Pancreas (tissue), 10 donors: ENCODE results near the gene NUBPL. TPM values are rescaled to one million over a fixed set of nuclear protein-coding genes. Genes with fewer than 3 reads are reported as not detected.

ENCODE experiments used
- ATAC-seq, 4 donors: fragments of 200-7000 bp; cut with Tn5 transposase; one replicate each; pipeline versions ENCODE4 v1.8.0 to v1.9.1; 2020; ENCODE audit warnings: mild to moderate bottlenecking in 4 of 4, moderate library complexity in 4 of 4
- DNase-seq, 6 donors: peaks; one replicate each; pipeline ENCODE4 v3.0.0-alpha.2; 2020
- FAIRE-seq: peaks from 2 replicates; lab custom pipeline; 2012; peaks lifted over from hg19 to GRCh38; lab: Jason Lieb, UNC
- H3K27ac ChIP-seq, 4 donors: fragments of 200-600 bp; sonication (generic); 1 replicate in 3 of 4; 2 replicates in 1 of 4; pipeline versions ENCODE4 v1.5.0 to v1.8.0; 2020
- H3K27me3 ChIP-seq, 4 donors: fragments of 200-600 bp; one replicate each; pipeline ENCODE4 v1.8.0; 2021
- H3K36me3 ChIP-seq, 3 donors: fragments of 200-600 bp; sonication (generic) in 1 of 3; one replicate each; pipeline versions ENCODE4 v1.5.0 to v1.8.0; 2020 to 2021
- H3K4me1 ChIP-seq, 3 donors: fragments of 200-600 bp; one replicate each; pipeline ENCODE4 v1.8.0; 2021
- H3K4me3 ChIP-seq, 4 donors: fragments of 200-600 bp; sonication (generic) in 2 of 4; one replicate each; pipeline versions ENCODE4 v1.5.0 to v1.8.0; 2020 to 2021
- H3K9me3 ChIP-seq, 4 donors: fragments of 200-600 bp; one replicate each; pipeline ENCODE4 v1.8.0; 2021
- WGBS, 2 donors: extraction: QIAGEN DNeasy Blood & Tissue Kit; methylation state at CpG; one replicate each; pipeline ENCODE4 v1.1.7; 2013; 5-methylcytosine and 5-hydroxymethylcytosine counted together
- intact Hi-C, 3 donors: fragments of 100-400 bp; cut with DNase I; formaldehyde crosslinking; loops; one replicate each; pipeline versions ENCODE4 v1.11.1 to v1.14.2; 2022
- polyA plus RNA-seq, 2 donors: library from polyadenylated mRNA; stranded (reverse); fragments of 200-250 nt; gene quantifications; one replicate each; pipeline ENCODE4 v1.2.3, GENCODE V29; 2013
- total RNA-seq, 6 donors: library from RNA; stranded (reverse); fragmentation: NEBNext Ultra II Directional in 4 of 6; extraction: Animal tissue kit (Norgen Biotek cat#: 25700) in 4 of 6; gene quantifications; one replicate each; pipeline versions ENCODE4 v1.2.1 to v1.2.4, GENCODE V29; 2021 to 2023
- TF ChIP-seq, protein P1 (sequence below), 4 donors: fragments of 200-600 bp; sonication (generic) in 3 of 4; IDR thresholded peaks; one replicate each; pipeline versions ENCODE4 v1.5.0 to v1.8.0; 2021; ENCODE audit warnings: antibody characterized with exemption in 4 of 4
- donor health status: healthy with polysubstance abuse.
- donor health status: DM: no; HTN: no; CAD: no; lungs with moderate emphysema.
- donor health status: DM: no; HTN: no; CAD: no.
- donor health status: control.
- donor health status: control.
- donor health status: Bipolar disorder and iron deficiency.
- donor health status: DM: yes; HTN: yes; CAD: no.
- donor health status: DM: no; HTN: no; CAD: no.
- donor health status: DM: no; HTN: no; CAD: no.
- donor health status: DM: yes; HTN: yes; CAD: no.

The NUBPL gene
- total and polyA plus RNA-seq, 8 donors: 2.1 to 7.0 (median 4.9) TPM

- no peaks in the 10 kb centered on the region for H3K27me3 ChIP-seq
- ATAC-seq (no peak), DNase-seq (no peak), FAIRE-seq (no peak)
- H3K36me3 ChIP-seq: no peaks in the 10 kb centered on the region
- no peaks in the 10 kb centered on the region for H3K9me3 ChIP-seq
- H3K4me1 ChIP-seq: no peaks in the 10 kb centered on the region
- TF ChIP-seq, protein P1, sequence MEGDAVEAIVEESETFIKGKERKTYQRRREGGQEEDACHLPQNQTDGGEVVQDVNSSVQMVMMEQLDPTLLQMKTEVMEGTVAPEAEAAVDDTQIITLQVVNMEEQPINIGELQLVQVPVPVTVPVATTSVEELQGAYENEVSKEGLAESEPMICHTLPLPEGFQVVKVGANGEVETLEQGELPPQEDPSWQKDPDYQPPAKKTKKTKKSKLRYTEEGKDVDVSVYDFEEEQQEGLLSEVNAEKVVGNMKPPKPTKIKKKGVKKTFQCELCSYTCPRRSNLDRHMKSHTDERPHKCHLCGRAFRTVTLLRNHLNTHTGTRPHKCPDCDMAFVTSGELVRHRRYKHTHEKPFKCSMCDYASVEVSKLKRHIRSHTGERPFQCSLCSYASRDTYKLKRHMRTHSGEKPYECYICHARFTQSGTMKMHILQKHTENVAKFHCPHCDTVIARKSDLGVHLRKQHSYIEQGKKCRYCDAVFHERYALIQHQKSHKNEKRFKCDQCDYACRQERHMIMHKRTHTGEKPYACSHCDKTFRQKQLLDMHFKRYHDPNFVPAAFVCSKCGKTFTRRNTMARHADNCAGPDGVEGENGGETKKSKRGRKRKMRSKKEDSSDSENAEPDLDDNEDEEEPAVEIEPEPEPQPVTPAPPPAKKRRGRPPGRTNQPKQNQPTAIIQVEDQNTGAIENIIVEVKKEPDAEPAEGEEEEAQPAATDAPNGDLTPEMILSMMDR (IDR thresholded peaks at IDR 0.05): no peak
- H3K4me3 ChIP-seq: no peak overlapping the region
- H3K27ac ChIP-seq: no peak overlapping the region
- intact Hi-C loops: no loop called here
These were observed 165.1 kb downstream of the NUBPL start for GRCh38 chr14:31726337-31726736.

DNA sequence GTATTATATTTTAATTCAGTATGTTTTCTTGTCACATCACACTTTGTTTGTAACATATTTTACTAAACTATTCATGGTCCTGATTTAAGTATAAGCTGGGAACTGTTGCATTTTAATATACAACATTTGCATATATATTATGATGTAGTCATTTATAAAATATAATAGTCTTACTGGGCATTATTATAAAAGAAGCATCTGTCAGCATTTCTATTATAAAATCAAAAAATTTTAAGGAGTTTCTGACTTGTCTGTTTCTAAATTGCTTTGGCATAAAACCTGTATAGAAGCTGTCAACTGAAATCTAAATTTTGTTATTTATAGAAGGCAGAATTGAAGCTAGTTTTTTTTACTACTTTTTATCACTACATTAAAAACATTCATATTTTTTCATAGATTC lies 166.6 kb downstream of the NUBPL start:
- DNase-seq: no peak
- no peaks in the 10 kb centered on the region for H3K36me3 ChIP-seq
- H3K27ac ChIP-seq: no peak overlapping the region
- FAIRE-seq: peak; percentile 20
- intact Hi-C loops: no loop called here
- H3K4me3 ChIP-seq: no peak overlapping the region
- no peak for ATAC-seq
- H3K27me3 ChIP-seq: no peaks in the 10 kb centered on the region
- H3K4me1 ChIP-seq: no peaks in the 10 kb centered on the region
- H3K9me3 ChIP-seq: no peaks in the 10 kb centered on the region
- TF ChIP-seq, protein P1 (IDR thresholded peaks at IDR 0.05): no peak

- Histone ChIP-seq H3K4me3 (no peak overlapping the region), H3K36me3 (no peaks in the 10 kb centered on the region), H3K27me3 (no peaks in the 10 kb centered on the region), H3K9me3 (no peaks in the 10 kb centered on the region), H3K4me1 (no peaks in the 10 kb centered on the region), H3K27ac (no peak overlapping the region)
- WGBS, 2 donors: 46 to 63% methylated on average over 1 of the region's 1 CpG
- ATAC-seq (no peak), FAIRE-seq (no peak), DNase-seq (no peak)
- TF ChIP-seq, protein P1 (IDR thresholded peaks at IDR 0.05): no peak
- intact Hi-C loops: no loop called here
These were observed 179.5 kb downstream of the NUBPL start for GRCh38 chr14:31740688-31741087.

DNA sequence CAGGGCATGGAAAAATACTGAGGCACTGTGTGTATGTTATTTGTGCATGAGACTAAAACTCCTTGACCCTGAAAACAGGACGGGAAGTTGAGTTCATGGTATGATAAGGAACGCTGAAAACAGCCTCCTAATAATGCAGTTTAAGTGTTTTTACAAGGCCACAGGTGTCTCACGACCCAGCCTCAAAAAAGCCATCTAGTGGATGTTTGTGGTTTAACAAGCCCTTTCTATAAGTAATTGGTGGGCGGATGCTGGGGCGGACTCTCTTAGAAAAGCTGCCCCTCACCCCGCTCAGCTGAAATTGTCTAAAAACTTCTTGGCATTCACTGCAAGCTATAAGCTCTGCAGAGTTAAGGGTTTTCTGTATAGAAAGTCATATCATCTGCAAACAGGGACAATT lies 184.5 kb downstream of the NUBPL start:
- H3K27ac ChIP-seq: no peak overlapping the region
- TF ChIP-seq, protein P1 (IDR thresholded peaks at IDR 0.05): no peak
- intact Hi-C loops: no loop called here
- H3K9me3 ChIP-seq: no peaks in the 10 kb centered on the region
- WGBS, 2 donors: 89 to 94% methylated on average over 6 of the region's 6 CpGs
- DNase-seq (no peak), ATAC-seq (no peak), FAIRE-seq (no peak)
- H3K4me3 ChIP-seq: no peak overlapping the region
- H3K27me3 ChIP-seq: no peaks in the 10 kb centered on the region
- no peaks in the 10 kb centered on the region for H3K36me3 ChIP-seq
- H3K4me1 ChIP-seq: no peaks in the 10 kb centered on the region

DNA sequence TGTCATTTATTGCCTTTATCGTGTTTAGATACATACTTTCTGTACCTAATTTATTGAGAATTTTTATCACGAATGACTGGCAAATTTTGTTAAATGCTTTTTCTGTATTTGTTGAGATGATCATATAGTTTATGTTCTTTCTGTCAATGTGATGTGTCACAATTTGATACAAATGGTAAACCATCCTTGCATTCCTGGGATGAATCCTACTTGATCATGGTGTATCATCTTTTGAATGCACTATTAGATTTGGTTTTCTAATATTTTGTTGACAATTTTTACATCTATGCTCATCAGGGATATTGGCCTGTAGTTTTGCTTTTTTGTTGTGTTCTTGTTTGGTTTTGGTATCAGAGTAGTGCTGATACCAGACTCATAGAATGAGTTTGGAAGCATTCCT lies 185.1 kb downstream of the NUBPL start:
- no peak for FAIRE-seq

More for the DNA sequence above, 185.1 kb downstream of the NUBPL start:
- Histone ChIP-seq H3K27ac (no peak overlapping the region), H3K27me3 (no peaks in the 10 kb centered on the region), H3K36me3 (no peaks in the 10 kb centered on the region), H3K4me3 (no peak overlapping the region), H3K4me1 (no peaks in the 10 kb centered on the region), H3K9me3 (no peaks in the 10 kb centered on the region)
- no peak for DNase-seq
- ATAC-seq: no peak
- WGBS, 2 donors: 88 to 97% methylated on average over 2 of the region's 2 CpGs
- TF ChIP-seq, protein P1 (IDR thresholded peaks at IDR 0.05): no peak
- intact Hi-C loops: no loop called here
